IPS-15b (cell line): Measurements from ENCODE around the gene GRID1.
"Not testable (repeated sequence)": the region's sequence is repeated elsewhere in the genome, so short reads cannot be mapped to it uniquely, and the experiment has no call there.

ENCODE experiments used
- H3K27me3 ChIP-seq: one replicate; pipeline ENCODE4 v1.6.1; 2013; ENCODE audit warnings: low read length; ENCODE audit not compliant: control insufficient read depth, insufficient read depth
- H3K36me3 ChIP-seq: one replicate; pipeline ENCODE4 v1.6.1; 2013; ENCODE audit warnings: low read length; ENCODE audit not compliant: control insufficient read depth, insufficient read depth
- H3K4me1 ChIP-seq: one replicate; pipeline ENCODE4 v1.6.1; 2013; ENCODE audit warnings: mild to moderate bottlenecking, low read length; ENCODE audit not compliant: control insufficient read depth, insufficient read depth
- H3K4me3 ChIP-seq: one replicate; pipeline ENCODE4 v1.5.1; 2013; ENCODE audit warnings: low read depth, low read length
- H3K9ac ChIP-seq: one replicate; pipeline ENCODE4 v1.6.1; 2013; ENCODE audit warnings: low read depth, mild to moderate bottlenecking, low read length
- H3K9me3 ChIP-seq: one replicate; pipeline ENCODE4 v1.6.1; 2013; ENCODE audit warnings: mild to moderate bottlenecking, low read length; ENCODE audit not compliant: control insufficient read depth, insufficient read depth

Gene GRID1

DNA sequence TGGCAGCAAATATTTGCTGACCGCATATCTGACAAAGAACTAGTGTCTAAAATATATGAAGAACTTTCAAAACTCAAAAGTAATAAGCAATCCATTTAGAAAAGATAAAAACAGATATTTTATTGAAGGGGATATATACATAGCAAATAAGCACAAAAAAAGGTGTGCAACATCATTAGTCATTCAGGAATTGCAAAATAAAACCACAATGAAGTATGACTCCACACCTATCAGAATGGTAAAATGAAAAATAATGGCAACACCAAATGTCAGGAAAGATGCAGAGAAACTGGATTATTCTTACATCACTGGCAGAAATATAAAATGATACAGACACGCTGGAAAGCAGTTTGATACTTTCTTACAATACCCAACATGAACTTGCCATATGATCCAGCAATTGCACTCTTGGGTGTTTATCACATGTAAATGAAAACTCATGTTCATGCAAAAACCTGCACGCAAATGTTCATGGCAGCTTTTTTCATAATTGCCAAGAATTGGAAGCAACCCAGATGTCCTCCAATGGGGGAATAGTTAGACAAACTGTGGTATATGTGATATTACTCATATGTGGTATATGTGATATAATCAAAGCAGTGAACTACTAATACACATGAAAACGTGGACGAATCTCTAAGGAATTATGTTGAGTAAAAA, 645.5 kb downstream of the GRID1 start:
- Histone ChIP-seq H3K4me3 (no peak overlapping the region), H3K36me3 (no peaks in the 10 kb centered on the region), H3K9ac (no peak overlapping the region), H3K27me3 (no peaks in the 10 kb centered on the region), H3K9me3 (no peaks in the 10 kb centered on the region), H3K4me1 (no peaks in the 10 kb centered on the region)

DNA sequence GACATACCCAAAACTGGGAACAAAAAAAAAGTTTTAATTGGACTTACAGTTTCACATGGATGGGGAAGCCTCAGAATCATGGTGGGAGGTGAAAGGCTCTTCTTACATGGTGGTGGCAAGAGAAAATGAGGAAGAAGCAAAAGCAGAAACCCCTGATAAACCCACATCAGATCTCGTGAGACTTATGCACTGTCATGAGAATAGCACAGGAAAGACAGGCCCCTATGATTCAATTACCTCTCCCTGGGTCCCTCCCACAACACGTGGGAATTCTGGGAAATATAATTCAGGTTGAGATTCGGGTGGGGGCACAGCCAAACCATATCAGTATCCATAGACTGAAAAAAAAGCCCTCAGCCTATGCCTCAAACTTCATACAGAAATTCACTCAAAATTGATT, 647.2 kb downstream of the GRID1 start:
- no peak overlapping the region for H3K4me3 ChIP-seq
- H3K9ac ChIP-seq, result no peak overlapping the region
- H3K27me3 ChIP-seq, result no peaks in the 10 kb centered on the region
- no peaks in the 10 kb centered on the region for H3K36me3 ChIP-seq
- H3K9me3 ChIP-seq, result no peaks in the 10 kb centered on the region
- H3K4me1 ChIP-seq, result no peaks in the 10 kb centered on the region

DNA sequence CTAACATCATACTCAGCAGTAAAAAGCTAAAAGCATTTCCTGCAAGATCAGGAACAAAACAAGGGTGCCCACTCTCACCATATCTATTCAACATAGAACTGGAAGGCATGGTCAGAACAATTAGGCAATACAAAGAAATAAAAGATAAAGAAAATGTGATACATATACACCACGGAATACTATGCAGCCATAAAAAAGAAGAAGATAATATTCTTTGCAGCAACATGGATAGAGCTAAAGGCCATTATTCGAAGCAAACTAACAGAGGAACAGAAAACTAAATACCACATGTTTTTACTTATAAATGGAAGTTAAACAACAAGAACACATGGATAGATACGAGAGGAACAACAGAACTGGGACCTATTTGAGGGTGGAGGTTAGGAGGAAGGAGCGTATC, 652.7 kb downstream of the GRID1 start:
- no peak overlapping the region for H3K9ac ChIP-seq
- H3K4me3 ChIP-seq, result no peak overlapping the region
- no peaks in the 10 kb centered on the region for H3K9me3 ChIP-seq
- H3K27me3 ChIP-seq, result no peaks in the 10 kb centered on the region
- H3K36me3 ChIP-seq, result no peaks in the 10 kb centered on the region
- no peaks in the 10 kb centered on the region for H3K4me1 ChIP-seq

DNA sequence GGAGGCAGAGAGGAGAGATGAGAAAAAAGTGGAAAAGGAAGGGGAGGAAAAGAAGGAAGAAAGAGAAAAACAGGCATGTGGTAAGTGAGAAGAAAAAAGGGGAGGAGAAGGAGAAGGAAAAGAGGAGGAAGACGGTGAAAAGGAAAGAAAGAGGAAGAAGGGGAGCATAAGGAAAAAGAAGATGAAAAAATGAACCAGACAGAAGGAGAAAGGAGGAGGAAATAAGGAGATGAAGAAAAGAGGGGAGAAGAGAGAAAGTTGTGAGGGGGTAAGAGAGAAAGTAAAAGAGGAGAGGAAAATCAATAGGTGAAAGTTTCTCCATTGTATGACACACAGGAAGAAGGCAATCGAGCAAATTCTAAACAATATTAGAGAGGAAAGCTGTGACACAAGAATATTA, 663.8 kb downstream of the GRID1 start:
- no peak overlapping the region for H3K9ac ChIP-seq
- no peaks in the 10 kb centered on the region for H3K9me3 ChIP-seq
- no peaks in the 10 kb centered on the region for H3K36me3 ChIP-seq
- no peak overlapping the region for H3K4me3 ChIP-seq
- H3K27me3 ChIP-seq, result no peaks in the 10 kb centered on the region
- no peaks in the 10 kb centered on the region for H3K4me1 ChIP-seq

DNA sequence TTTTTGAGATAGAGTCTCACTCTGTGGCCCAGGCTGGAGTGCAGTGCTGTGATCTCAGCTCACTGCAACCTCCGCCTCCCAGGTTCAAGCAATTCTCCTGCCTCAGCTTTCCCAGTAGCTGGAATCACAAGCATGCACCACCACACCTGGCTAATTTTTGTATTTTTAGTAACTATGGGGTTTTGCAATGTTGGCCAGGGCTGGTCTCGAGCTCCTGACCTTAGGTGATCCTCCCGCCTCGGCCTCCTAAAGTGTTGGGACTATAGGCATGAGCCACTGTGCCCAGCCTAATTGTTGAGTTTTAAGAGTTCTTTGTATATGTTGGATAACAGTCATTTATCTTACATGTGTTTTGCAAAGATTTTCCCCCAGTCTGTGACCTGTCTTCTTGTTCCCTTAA, 667.5 kb downstream of the GRID1 start:
- H3K4me3 ChIP-seq, H3K27me3 ChIP-seq, H3K9me3 ChIP-seq, H3K9ac ChIP-seq, H3K36me3 ChIP-seq, H3K4me1 ChIP-seq: not testable (repeated sequence)

DNA sequence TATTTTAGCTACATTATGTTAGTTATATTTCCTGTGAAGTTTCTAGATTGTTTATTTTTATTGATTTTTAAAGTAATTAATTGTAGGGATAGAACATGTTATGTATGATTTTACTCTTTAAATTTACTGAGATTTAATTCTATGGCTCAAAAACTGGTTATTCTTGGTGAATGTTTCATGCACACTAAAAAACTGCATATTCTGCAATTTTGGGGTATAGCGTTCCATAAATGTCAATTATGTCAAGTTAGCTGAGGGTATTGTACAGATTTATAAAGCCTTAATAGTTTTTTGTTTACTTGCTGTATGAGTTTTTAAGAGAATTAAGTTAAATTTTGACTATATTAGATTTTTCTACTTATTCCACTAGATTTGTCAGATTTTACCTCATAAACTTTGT, 669.7 kb downstream of the GRID1 start:
- H3K36me3 ChIP-seq, result no peaks in the 10 kb centered on the region
- no peak overlapping the region for H3K9ac ChIP-seq
- no peak overlapping the region for H3K4me3 ChIP-seq
- no peaks in the 10 kb centered on the region for H3K27me3 ChIP-seq
- no peaks in the 10 kb centered on the region for H3K4me1 ChIP-seq
- no peaks in the 10 kb centered on the region for H3K9me3 ChIP-seq

DNA sequence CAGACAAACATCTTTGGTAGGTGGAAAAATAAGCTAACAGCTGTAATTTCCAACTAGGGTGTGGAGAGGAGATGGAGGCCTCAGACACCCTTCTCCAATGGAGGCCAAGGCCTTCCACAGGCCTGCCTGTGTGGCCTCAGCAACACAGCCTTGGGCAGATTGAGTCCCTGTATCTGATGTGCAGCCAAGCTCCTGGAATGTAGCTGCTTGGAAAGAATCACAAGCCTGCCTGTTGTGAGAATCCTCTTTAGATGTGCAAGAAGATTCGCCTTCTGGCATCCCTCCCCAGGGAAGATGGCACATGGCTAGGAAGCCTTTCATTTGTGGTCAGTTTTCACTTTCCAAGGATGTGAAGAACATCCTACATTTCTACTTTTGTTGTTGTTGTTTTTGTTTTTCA, 684.0 kb downstream of the GRID1 start:
- no peaks in the 10 kb centered on the region for H3K36me3 ChIP-seq
- no peak overlapping the region for H3K4me3 ChIP-seq
- no peaks in the 10 kb centered on the region for H3K27me3 ChIP-seq
- no peaks in the 10 kb centered on the region for H3K9me3 ChIP-seq
- H3K9ac ChIP-seq, result no peak overlapping the region
- no peaks in the 10 kb centered on the region for H3K4me1 ChIP-seq

DNA sequence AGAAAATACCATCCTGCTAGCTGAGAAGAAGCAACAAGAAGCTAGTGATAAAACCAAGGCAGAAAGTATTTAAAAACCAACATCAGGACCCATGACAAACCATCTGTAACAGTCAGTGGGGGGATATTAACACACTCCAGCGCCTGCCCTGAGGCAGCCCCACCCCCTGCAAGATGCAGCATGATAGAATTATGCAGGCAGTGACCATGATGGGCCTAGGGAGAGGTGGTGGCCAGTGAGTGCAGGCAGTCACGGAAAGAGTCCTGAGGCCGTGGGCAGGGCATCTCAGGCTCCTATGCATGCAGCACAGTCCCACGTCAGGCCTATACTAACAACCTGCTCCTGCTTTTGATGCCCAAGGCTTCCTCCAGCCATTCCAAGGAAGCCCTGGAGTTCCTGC, 686.9 kb downstream of the GRID1 start:
- no peaks in the 10 kb centered on the region for H3K4me1 ChIP-seq
- H3K27me3 ChIP-seq, result no peaks in the 10 kb centered on the region
- H3K9ac ChIP-seq, result no peak overlapping the region
- no peaks in the 10 kb centered on the region for H3K36me3 ChIP-seq
- H3K9me3 ChIP-seq, result no peaks in the 10 kb centered on the region
- H3K4me3 ChIP-seq, result no peak overlapping the region

DNA sequence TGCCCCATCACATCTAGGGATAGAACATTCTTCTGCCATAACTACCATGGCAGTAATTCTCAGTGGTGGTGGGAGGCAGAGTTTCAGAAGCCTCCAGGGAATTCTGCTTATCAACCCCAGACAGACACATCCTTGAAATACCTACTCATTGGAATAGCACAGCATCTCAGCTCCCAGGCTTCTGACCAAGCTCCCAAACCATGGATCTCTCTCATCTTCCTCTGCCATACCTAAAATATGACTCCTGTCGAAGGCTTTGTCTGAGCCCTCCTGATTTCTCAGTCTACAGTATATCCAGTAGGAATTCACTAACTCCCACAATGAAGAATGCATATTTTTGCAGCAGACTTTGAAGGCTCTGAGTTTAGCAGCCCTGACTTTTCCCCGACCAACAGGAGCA, 687.5 kb downstream of the GRID1 start:
- no peaks in the 10 kb centered on the region for H3K4me1 ChIP-seq
- H3K9ac ChIP-seq, result no peak overlapping the region
- H3K4me3 ChIP-seq, result no peak overlapping the region
- no peaks in the 10 kb centered on the region for H3K9me3 ChIP-seq
- no peaks in the 10 kb centered on the region for H3K36me3 ChIP-seq
- H3K27me3 ChIP-seq, result no peaks in the 10 kb centered on the region

DNA sequence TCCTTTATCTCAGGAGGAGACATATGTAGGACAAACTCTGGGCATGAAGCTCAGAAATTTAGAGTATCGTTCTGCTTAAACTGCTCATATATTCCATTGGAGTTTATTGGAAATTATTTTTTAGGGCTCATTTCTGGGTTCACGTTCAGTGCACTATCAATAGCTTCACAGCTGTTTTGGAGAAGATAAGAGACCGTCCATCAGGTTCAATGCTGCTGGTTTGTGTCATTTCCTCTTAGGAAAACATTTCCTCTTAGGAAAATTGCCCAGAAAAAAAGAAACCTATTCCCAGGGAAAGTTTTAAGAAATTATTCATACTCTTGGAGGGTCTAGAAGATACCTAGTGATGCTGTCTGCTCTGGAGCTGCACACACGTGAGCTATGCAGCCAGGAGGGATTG, 691.7 kb downstream of the GRID1 start:
- no peaks in the 10 kb centered on the region for H3K36me3 ChIP-seq
- no peaks in the 10 kb centered on the region for H3K9me3 ChIP-seq
- H3K4me1 ChIP-seq, result no peaks in the 10 kb centered on the region
- H3K4me3 ChIP-seq, result no peak overlapping the region
- no peak overlapping the region for H3K9ac ChIP-seq
- no peaks in the 10 kb centered on the region for H3K27me3 ChIP-seq

DNA sequence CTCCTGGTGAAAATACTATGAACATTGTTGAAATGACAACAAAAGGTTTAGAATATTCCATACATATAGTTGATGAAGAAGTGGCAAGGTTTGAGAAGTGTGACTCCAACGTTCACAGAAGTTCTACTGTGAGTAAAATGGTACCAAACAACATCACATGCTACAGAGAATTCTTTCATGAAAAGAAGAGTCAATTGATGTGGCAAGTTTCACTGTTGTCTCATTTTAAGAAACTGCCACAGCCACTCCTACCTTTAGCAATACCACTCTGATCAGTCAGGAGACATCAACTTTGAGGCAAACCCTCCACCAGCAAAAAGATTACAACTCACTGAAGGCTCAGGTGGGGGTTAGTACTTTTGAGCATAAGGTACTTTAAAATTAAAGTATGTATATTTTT, 693.3 kb downstream of the GRID1 start:
- Histone ChIP-seq H3K9ac (no peak overlapping the region), H3K36me3 (no peaks in the 10 kb centered on the region), H3K9me3 (no peaks in the 10 kb centered on the region), H3K4me3 (no peak overlapping the region), H3K4me1 (peaks cover under 1% of the 10 kb centered on the region), H3K27me3 (no peaks in the 10 kb centered on the region)

DNA sequence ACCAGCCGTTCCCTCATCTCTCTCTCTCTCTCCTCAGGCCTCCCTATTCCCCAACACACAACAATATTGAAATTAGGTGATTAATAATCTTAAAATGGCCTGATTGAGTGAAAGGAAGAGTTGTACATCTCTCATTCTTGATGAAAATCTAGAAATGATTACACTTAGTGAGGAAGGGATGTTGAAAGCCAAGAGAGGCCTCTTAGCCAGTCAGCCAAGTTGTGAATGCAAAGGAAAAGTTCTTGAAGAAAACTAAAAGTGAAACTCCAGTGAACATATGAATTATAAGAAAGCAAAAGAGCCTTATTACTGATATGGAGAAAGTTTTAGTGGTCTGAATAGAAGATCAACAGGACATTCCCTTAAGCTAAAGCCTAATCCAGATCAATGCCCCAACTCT, 695.1 kb downstream of the GRID1 start:
- Histone ChIP-seq H3K4me1 (peaks cover 7% of the 10 kb centered on the region), H3K36me3 (no peaks in the 10 kb centered on the region), H3K4me3 (no peak overlapping the region), H3K27me3 (no peaks in the 10 kb centered on the region), H3K9ac (no peak overlapping the region), H3K9me3 (no peaks in the 10 kb centered on the region)
